GM12892 (cell line): ENCODE results near the gene BOLA1.
"Not testable (repeated sequence)": the region's sequence is repeated elsewhere in the genome, so short reads cannot be mapped to it uniquely, and the experiment has no call there.

Experiments used
- POLR2A ChIP-seq: IDR thresholded peaks from 2 replicates; pipeline ENCODE4 v1.6.1; 2011; ENCODE audit warnings: low read depth, low read length, control low read depth
- POLR2AphosphoS5 ChIP-seq: IDR thresholded peaks from 2 replicates; pipeline ENCODE4 v1.6.1; 2011; ENCODE audit warnings: low read depth, low read length, control low read depth
- TAF1 ChIP-seq: IDR thresholded peaks from 2 replicates; pipeline ENCODE4 v1.6.1; 2011; ENCODE audit warnings: low read depth, mild to moderate bottlenecking, control low read depth, low read length, borderline replicate concordance

DNA sequence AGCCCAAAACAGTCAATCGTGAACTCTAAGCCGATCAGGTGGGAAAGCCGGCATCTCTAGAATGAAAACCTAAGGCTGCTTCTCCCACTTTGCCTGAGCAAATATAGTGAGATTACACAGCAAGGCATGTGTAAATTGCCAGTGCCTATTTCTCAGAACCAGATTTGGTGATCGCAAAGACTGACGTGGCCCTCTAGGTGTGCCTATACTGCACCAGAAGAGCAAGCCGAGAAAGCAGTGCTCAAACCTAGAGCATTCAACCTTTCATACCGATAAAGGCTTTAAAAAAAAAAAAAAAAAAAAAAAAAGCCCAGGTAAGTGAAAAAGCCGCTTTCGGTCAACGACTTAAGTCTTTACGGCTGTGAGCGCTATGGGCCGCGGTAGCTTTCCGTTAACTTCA is 39.1 kb upstream of the BOLA1 start:
- not testable (repeated sequence) for TF ChIP-seq POLR2AphosphoS5, POLR2A, TAF1
